Peyer's patch (tissue), 4 donors: ENCODE results near the gene TIMM13.

Source experiments
- POLR2A ChIP-seq, 2 donors: fragments of 450-650 bp; IDR thresholded peaks; one replicate each; pipeline ENCODE4 v1.5.1; 2017; ENCODE audit warnings: antibody characterized with exemption in 2 of 2, mild to moderate bottlenecking in 2 of 2, moderate library complexity in 2 of 2
- TF ChIP-seq, protein P1 (sequence below), 6 experiments: fragments of 450-650 bp in 4 of 6; fragments of 200-600 bp in 2 of 6; sonication (generic) in 1 of 6; IDR thresholded peaks; one replicate each; pipeline ENCODE4 v1.5.1; 2017 to 2019; ENCODE audit warnings: antibody characterized with exemption in 6 of 6, mild to moderate bottlenecking in 3 of 6, moderate library complexity in 1 of 6

DNA sequence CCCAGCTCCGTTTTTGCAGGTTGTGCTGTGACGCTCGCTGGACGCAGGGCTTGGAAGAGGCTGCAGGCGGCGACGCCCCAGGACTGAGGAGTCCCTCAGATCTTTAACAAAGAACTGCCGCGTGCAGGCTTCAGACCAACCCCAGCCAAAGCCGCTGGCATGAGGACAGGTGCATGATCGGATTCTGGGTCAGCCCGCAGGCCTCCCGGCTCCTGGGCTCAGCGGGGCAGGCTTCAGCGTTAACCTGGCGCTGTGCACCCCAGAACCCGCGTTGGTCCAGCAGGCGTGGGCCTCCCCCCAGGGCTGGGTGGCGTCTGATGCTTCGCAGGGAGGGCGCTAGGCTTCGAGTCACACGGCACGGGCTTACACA lies 920 bp upstream of the TIMM13 start:
- TF ChIP-seq, protein P1, sequence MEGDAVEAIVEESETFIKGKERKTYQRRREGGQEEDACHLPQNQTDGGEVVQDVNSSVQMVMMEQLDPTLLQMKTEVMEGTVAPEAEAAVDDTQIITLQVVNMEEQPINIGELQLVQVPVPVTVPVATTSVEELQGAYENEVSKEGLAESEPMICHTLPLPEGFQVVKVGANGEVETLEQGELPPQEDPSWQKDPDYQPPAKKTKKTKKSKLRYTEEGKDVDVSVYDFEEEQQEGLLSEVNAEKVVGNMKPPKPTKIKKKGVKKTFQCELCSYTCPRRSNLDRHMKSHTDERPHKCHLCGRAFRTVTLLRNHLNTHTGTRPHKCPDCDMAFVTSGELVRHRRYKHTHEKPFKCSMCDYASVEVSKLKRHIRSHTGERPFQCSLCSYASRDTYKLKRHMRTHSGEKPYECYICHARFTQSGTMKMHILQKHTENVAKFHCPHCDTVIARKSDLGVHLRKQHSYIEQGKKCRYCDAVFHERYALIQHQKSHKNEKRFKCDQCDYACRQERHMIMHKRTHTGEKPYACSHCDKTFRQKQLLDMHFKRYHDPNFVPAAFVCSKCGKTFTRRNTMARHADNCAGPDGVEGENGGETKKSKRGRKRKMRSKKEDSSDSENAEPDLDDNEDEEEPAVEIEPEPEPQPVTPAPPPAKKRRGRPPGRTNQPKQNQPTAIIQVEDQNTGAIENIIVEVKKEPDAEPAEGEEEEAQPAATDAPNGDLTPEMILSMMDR (IDR thresholded peaks at IDR 0.05), result peak in 2 of 6 experiments; percentile 3 to 17
- TF ChIP-seq POLR2A (IDR thresholded peaks at IDR 0.05), result no peak
